CD4-positive, alpha-beta T cell treated with Interferon alpha-2 for 1 hour (primary cell): ENCODE results near the gene GAMT.
"Not testable (repeated sequence)": the region's sequence is repeated elsewhere in the genome, so short reads cannot be mapped to it uniquely, and the experiment has no call there.

Source experiments
- DNase-seq, 2 donors: peaks; one replicate each; pipeline ENCODE4 v3.0.0-alpha.2; 2020 to 2022

The GAMT gene

GRCh38 chr19:1433119-1434039, 32.0 kb upstream of the GAMT start:
- DNase-seq, result no peak

GRCh38 chr19:1432507-1432887, 31.2 kb upstream of the GAMT start:
- no peak for DNase-seq

- no peak for DNase-seq
These were observed 30.6 kb upstream of the GAMT start for GRCh38 chr19:1431759-1432506.

DNA sequence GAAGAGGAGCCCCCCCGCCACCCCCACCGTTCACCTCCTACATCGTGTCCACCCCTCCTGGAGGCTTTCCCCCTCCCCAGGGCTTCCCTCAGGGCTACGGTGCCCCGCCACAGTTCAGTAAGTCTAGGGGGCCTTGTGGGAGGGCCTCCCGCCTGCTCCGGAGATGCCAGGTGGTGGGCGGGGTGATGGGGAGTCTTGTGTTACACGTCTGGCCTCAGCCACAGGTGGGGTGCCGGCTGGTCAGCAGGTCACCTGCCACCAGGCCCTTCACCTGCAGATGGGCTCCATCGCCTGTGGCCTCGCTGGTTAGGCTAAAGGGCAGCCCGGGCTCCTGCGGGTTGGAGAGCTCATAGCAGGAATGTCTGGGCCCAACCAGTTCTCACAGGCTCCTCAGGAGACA, 28.9 kb upstream of the GAMT start:
- no peak for DNase-seq

DNA sequence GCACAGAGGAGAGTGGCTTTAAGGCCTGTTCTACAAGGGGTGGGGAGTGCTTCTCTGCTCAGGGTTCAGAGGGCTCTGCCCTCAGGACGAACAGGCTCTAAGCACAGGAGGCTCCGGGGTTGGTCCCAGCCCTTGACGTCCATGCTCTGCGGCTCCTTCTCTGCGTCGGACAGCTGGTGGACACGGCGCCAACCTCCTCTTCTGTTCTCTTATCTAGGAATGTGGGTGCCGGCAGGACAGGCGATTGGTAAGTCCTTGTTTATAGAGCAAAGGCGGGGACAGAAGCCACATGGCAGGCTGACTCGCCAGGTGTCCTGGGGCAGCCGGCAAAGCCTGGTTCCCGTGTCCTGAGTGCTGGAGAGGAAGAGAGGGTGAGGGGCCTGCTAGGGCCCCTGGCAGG, 28.4 kb upstream of the GAMT start:
- no peak for DNase-seq

DNA sequence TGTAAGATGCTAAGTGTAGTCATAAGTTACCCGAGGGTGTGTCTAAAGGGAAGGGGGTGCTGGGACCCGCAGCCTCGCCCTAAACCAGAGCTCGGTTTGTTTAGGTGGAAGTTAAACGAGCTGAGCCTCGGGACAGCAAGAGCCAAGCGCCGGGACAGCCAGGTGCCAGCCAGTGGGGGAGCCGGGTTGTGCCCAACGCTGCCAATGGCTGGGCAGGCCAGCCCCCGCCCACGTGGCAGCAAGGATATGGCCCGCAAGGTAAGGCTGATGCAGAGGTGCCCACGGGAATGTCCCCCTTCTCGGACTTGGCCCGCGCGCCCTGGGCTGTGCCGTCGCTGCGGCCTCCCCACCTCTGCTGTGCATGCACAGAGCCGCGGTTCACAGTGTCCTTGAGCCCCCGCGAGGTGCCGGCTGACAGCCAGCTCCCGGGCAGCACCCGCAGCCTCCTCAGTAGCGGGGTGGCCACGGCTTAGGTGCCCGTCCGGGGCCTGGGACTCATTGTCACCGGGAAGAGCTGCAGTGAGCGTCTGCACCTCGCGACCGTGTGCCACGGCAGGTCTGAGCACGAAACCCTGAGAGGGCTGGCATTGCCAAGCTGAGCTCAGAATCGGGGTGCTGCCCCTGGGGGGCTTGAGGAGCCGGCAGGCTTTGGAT, 27.5 kb upstream of the GAMT start:
- DNase-seq, result no peak

GRCh38 chr19:1427221-1427920, 26.0 kb upstream of the GAMT start:
- DNase-seq, result no peak

DNA sequence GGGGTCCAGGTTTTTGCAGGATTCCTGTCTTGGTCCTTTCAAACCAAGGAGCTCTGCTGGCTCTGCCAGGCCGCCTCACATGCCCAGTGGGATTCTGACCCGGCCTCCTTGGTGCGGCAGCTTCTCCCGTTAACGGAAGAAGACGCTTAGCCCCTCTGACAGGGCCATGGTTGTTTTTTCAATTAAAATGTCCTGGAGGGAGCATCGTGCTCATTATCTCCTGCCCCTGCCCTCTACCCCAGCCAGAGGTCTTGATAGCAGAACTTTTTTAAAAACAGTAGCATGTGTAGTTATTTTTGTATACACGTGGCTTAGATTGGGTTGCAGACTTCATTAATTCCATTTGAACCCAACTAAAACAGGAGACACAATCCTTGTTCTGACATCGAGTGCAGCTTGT, 25.4 kb upstream of the GAMT start:
- no peak for DNase-seq

GRCh38 chr19:1425902-1426301, 24.6 kb upstream of the GAMT start:
- no peak for DNase-seq

GRCh38 chr19:1425102-1425837, 23.9 kb upstream of the GAMT start:
- no peak for DNase-seq

DNA sequence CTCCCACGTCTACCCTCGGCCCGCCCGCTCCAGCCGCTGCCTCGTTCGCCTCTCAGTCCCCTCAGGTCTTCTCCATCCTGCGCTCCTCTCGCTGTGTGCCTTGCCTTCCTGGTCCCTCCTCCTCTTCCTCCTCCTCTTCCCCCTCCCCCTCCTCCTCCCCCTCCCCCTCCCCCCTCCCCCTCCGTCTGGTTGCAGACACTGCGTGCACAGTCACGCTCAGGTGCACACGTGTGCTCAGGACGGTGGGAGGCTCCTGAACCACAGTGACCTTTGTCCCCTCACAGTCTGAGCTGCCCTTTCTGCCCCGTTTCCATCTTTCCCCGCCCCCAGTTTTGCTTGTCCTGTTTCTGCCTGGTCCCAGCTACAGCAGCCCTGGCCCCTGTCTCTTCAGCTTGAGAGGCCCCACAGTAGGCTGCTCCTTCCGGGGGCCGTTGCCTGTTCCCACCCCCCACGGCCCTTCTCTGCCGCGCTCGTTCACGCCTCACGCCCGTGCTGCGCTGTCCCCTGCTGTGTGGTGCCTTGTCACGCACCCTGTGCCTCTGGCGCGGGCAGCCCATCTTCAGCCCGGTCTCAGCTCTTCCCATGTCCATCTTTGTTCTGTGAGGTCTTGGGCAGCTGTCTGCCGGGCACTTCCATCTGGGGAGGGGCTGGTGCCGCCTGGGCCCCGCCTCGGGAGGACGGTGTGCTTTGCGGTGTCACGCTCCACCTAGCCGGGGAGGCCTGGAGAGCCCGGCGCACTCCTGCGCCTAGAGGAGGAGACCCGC, 23.0 kb upstream of the GAMT start:
- no peak for DNase-seq

DNA sequence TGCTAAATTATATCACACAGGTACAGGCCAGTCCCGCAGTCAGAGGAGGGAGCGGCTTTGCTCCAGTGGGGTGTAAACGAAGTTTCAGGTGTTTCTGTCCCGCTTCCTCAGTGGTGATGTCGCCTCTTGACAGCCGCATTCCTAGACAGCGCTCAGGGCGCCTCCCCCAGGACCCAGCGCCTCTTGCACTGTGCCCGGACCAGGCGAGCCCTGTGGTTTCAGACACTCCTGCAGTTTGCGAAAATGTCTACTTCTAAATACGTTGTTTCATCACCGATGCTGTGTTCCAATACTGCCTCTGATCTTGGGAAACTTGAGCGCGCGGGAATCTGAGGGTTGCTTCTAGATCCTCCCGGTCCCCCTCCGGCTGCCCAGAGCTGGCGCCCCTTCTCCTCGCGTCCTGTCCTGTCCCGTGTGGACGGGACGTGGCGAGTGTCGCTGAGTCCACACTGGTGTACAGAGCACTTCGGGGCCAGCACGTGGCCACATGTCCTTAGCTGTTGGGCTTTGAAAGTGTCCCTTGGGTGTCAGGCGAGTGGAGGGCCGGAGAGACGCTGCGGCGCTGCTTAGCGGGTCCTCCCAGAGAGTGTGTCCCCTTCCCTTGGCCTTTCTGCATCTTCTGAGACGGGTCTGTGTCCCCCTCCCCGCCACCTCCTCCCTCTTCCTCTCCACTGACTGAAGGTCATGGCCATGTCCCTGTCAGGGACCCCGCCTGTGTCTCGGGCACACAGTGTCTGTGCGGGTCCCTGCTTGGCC, 22.3 kb upstream of the GAMT start:
- DNase-seq, result no peak

GRCh38 chr19:1422943-1423342, 21.6 kb upstream of the GAMT start:
- no peak for DNase-seq

- DNase-seq, result no peak
These were observed 21.0 kb upstream of the GAMT start for GRCh38 chr19:1422360-1422759.

DNA sequence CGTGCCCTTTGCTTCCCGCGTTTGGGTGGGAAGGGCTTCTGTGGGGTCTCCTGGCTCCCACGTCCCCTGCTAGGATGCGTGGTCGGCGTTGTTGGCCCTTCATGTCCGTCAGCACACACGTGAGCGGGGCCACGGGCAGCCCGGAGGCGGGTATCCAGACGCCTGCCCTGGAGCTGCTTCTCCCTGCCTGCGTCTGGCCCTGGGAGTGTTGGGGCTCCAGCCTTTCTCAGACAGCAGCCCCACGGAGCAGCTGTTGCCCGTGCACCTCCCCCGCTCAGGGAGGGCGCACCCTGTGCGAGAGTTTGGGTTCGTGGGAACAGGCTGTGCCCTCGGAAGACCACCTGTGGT, 20.6 kb upstream of the GAMT start:
- DNase-seq, result no peak

DNA sequence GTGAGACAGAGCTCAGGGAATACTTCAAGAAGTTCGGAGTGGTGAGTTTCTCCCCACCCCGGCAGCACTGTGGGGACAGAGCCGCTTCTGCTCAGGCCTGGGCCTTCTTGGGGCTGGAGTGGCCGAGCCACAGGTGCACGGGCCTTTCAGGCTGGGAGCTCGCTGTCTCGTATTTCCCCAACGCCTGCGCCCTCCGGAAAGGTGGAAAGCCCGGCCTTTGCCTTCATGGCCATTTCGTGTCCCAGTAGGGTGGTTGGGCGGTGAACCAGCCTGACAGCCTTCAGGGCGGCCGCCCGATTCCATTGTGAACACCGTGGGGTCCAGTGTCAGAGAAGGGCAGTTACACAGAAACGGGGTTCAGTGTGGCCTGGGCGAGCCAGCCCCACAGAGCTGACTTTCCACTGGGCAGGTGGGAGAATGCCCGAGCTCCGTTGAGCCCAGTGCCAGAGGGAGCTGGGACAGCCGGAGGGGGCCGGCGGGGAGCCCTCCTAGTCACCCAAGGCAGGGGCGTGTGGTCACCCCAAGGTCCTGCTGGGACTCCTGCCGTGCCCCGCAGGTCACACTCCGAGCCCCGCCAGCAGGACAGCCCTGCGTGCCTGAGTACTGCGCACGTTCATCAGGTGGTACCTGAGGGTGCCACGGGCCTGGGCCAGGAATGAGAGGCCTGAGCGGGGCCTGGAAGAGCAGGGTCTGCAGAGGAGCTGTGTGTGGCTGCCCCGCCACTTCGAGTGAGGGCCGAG, 20.0 kb upstream of the GAMT start:
- no peak for DNase-seq

- DNase-seq, result no peak
These were observed 19.2 kb upstream of the GAMT start for GRCh38 chr19:1420590-1420989.

DNA sequence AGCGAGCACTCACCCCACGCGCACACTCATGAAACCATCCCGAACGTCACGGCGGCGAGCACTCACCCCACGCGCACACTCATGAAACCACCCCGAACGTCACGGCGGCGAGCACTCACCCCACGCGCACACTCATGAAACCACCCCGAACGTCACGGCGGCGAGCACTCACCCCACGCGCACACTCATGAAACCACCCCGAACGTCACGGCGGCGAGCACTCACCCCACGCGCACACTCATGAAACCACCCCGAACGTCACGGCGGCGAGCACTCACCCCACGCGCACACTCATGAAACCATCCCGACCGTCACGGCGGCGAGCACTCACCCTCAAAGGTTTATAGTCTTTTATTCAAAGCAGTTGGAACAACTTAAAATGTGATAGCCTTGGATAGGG, 18.7 kb upstream of the GAMT start:
- not testable (repeated sequence) for DNase-seq

DNA sequence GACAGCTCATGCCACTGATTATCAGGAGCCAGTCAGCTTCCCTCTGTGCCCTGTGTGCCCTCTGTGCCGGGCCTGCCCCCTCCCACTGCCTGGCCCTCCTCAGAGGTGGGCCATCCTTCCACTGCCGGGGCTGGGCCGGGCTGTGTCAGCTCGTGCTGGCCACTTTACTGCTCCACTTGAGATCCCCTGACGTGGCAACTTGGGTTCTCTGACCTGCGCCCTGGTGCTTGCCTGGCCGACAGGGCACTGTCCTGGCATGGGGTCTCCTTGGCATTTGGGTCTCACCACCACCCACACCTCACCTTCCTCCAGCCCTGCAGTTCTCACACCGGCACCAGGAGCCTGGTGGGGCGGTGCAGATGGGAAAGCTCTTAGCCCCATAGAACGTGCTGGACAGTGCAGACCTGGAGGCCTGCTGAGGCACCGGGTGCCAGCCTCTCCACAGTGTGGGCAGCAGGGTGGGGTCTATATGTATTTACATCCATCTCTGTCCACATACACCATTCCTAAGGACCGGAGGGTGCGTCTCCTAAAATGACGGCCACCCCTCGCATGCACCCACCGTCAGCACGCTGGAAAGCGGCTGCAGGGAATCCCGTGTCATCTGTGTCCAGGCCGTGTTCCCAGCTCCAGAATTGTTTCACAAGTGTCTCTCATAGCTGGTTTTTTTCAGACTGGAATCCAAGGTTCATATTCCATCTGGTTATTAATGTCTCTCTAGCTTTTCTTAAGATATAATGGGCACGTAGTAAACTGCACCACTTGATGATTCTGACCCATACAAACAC, 17.8 kb upstream of the GAMT start:
- DNase-seq, result no peak

DNA sequence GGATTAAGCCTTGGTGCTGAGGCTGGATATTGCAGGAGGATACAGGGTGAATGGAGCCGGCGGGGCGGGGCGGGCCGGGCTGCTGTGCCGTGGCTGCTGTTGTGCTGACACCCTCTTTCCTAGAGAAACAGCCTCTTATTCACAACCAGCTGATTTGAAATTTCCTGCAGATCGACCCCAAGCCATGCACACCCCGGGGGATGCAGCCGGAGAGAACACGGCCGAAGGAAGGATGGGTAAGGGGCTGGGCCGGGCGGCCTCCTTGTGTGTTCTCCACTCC, 17.1 kb upstream of the GAMT start:
- no peak for DNase-seq
